NCI-H2196 (cell line): Measurements from ENCODE around the gene DNPH1.

Experiments
- DNase-seq: peaks from one replicate; lab custom pipeline; 2025; ENCODE audit not compliant: unreplicated experiment; lab: John Stamatoyannopoulos, UW

The DNPH1 gene

DNA sequence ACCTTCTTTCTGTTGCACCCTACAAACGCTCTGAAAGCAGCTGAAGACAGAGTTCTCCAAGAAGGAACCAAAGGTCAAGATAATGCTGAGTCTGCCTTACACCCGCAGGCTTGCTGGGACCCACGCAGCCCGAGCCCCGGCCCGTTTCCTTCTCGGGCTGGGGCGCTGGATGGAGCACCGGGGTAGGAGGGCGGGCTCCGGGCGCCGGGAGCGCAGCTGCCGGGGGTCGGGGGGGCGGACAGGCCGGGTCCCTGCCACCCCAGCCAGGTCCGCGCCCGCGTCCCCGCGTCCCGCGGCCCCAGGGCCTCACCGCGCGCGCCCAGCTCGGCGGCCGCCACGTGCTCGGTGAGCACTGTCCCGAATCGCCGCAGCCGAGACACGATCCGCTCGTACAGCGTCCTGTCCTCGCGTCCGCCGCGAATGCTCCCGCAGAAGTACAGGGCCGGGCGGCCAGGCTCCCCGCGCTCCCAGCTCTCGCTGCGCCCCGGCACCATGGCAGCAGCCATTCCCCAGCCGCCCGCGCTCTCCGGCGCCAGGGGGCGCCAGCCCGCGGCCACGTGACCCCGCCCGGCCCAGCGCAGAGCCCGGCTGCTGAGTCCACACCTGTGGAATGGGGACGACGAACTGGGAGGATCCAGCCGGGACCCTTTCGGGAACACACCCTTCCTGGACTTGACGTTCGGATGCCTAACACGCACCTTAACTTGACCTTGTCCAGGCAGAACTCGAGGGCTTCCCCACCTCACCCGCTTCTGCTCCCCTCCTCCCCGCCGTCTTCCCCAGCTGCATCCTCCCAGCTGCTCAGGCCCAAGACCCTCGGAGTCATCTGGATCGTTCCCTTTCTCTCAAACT lies at the start of gene DNPH1:
Gene DNPH1 (minus strand): TSS at position 531 of the 852 bp plus-strand sequence. CDS start 25 bp downstream, at position 506.
- peak; percentile 85 for DNase-seq

DNA sequence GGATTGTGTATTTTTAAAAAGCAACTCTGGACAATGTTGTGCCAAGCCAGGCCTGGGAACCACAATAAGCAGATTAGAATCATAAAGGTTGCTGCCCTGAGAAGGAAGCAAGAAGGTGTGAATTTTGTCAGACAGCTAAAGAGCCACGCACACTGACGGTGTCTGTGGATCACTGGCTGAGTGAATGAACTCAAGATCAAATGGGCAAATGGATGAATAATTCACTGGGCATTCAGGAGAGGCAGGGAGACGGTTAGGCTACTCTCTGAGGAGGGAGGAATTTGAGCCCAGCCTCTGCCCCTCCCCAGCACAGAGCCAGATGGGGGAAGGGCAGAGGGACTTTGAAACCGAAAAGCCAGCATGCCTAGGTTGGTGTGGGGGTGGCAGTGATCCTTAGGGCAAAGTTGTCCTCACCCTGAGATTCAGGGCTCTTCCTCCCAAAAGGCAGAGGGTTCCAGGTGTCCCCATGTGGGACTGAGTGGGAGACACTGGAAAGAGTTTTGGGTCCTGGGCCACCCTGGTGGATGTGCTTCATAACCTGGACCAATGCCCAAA lies 49.3 kb upstream of the DNPH1 start:
- DNase-seq, result no peak

DNA sequence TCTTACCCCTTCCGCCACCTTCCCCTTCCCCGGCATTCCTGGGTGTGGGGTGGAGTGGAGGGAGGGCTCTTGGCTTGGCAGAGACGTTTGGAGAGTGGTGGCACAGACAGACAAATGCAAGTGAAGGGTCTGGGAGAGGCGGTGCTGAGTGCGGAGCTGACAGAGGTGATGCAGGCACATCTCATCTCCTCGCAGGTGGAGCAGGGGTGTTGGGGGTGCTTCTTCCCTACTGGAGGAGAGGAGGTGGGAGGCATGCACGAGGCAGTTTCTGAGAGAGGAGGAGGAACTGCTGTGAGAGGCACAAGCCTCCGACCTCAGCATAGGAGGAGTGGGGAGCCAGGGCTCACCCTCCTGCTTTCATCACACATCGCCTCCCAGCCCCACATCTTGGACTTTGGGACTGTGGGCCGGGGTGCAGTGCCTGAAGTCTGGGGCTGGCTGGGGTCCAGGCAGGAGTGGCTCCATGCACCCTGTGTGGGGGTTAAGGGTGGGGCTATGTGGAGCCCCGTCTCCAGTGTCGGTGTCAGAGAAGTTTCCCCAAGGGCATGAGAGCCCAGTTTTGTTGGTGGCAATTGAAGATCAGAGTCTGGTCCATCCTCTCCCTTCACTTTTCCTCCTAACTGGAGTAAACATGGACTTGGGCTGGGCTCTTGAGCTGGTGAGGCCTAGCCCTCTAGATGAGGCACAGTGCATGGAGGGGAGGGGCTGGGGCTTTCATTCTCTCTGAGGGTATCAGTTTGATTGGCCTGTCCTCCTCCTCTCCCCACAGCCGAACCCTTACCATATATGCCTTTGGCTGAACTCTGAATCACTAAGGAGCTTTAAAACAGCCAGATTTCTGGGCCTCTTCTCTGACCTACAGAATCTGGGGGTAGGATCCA lies 48.6 kb upstream of the DNPH1 start:
- DNase-seq, result no peak

DNA sequence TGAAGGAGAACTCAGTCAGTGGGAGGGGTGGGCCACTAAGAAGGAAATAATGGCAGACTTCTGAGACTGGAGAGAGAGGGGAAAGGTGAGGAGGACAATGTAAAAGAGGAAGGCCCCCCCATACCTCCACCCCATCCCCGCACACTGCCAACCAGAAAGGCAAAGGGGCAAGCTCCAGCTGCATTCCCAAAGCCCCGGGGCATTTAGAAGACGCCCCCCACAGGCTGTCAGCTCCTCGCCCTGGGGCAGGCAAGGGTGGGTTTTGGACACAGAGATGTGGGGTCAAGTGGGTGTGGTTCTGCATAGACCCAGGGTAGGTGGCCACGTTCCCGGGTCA lies 48.0 kb upstream of the DNPH1 start:
- DNase-seq, result no peak

- DNase-seq, result no peak
Observed at GRCh38 chr6:43276577-43277305, 47.5 kb upstream of the DNPH1 start.

DNA sequence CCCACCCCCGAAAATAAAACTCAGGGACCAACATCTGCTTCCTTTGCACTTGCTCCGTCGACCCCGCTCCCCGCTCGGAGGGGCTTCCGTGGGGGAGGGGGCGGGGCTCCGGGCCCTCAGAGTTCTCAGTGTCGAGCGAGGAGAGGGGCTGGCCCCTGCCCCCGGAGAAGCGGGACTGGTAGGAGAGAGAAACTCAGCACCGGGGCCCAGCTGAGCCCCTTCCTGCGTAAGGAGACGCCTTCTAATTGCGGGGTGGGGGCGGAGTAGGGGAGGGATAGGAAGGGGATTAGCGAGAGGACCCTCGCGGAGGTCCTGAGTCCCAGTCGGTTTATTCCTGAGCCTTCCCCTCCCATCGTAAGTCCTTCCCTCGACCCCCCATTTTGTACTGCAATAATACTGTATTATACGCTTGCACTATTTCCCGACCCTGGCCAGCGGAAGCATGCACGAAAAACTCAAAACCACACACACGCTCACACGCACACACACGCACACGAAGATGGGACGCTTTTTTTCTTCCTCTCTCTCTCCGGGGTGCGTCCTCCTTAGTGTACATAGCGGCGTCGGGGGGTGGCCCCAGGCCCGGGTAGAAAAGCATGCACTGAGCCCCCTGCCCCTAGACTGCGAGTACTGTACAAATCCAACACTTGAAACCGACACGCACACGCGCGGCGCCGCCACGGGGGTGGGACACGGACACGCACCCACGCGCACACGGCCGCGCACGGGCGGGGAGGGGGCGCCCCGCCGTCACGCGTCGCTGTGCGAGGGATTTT lies 46.7 kb upstream of the DNPH1 start:
- DNase-seq, result no peak

DNA sequence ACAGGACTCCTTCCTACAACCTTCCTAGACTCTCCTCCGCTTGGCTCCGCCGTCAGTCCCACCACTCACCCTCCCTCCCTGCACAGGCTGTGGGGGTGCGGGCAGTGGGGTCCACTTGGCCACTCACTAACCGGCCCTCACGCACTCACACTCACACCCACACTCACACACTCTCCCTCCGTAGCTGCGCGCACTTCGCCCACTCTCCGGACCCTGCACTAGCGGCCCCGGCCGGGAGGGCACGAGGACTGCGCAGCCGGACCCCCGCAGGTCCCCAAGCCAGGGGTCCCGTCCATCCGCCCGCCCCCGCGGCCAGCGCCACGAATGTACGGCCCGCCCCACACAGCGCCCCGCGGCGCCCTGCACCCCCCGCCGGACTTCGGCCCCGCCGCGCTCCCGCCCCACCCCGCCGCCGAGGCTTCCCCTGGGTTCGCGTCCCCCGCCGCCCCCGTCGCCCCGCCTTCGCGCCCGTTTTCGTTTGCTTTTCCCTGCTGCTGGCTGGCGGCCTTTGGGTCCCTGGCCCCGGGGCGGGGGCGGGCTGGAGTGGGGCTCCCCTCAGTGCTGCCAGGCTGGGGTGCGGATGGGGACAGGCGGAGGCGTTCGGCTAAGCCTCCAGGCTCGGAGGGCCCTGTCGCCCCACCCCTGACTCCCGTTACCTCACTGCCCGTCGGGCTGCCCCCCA lies 45.8 kb upstream of the DNPH1 start:
- no peak for DNase-seq

DNA sequence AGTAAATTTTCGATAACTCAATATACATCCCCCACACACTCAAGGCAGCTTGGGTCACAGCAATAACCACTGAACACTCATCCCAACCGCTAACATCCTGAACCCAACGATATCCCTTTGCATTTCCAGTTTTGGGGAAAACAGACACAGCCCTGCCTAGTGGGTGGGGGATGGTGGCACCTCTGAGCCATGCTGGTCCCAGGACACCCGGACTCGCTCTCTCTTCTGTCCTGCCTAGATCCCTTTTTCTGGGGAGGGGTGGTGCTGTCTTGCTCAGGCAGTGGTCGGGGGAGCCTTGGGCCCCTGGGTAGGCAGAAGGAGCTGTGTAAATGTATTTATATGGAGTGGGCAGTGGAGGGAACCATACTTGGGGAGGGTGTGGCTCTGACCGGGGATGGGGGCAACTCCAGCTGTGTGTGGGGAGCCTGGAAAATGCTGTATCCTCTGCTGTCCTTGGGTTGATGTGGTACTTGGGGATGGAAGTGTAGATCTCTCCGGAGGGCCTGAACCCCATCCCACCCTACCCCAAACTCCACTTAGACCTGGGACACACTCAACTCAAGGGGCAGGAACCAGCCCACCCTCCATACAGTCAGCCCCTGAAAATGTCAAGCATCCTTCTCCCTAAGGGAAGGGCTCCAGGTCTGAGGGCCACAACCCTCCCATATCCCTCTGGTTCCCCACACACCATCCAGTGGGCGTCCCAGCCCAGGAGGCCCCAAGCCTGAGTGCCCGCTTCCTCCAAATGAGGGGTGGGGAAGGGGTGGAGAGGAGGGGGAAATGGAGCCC lies 45.0 kb upstream of the DNPH1 start:
- DNase-seq, result no peak

GRCh38 chr6:43273707-43274106 lies 44.4 kb upstream of the DNPH1 start:
- DNase-seq, result no peak

GRCh38 chr6:43271944-43272343 lies 42.7 kb upstream of the DNPH1 start:
- no peak for DNase-seq

- no peak for DNase-seq
Observed at GRCh38 chr6:43271103-43271815, 42.0 kb upstream of the DNPH1 start.

GRCh38 chr6:43269273-43270007 lies 40.2 kb upstream of the DNPH1 start:
- no peak for DNase-seq

DNA sequence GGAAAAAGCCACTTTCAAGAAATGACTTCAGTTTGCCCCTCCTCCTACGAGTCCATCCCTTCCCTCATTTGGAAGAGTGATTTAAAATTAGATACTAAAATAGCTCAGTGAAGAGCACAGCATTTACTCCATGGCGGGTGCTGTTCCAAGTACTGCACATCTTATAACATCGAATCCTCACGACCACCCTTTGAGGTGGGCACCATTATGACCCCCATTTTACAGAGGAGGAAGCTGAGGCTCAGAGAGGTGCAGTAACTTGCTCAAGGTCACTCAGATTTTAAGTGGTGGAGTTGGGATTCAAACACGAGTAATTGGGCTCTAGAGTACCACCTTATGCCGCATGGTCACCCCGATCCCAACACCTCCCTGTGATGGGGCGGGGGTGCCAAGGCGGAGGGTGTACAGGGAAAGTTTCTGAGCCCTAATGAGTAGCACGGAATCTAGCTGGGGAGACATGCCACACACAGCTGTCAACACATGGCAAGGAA lies 39.5 kb upstream of the DNPH1 start:
- DNase-seq, result no peak

GRCh38 chr6:43268355-43268700 lies 39.0 kb upstream of the DNPH1 start:
- peak; percentile 60 for DNase-seq

DNA sequence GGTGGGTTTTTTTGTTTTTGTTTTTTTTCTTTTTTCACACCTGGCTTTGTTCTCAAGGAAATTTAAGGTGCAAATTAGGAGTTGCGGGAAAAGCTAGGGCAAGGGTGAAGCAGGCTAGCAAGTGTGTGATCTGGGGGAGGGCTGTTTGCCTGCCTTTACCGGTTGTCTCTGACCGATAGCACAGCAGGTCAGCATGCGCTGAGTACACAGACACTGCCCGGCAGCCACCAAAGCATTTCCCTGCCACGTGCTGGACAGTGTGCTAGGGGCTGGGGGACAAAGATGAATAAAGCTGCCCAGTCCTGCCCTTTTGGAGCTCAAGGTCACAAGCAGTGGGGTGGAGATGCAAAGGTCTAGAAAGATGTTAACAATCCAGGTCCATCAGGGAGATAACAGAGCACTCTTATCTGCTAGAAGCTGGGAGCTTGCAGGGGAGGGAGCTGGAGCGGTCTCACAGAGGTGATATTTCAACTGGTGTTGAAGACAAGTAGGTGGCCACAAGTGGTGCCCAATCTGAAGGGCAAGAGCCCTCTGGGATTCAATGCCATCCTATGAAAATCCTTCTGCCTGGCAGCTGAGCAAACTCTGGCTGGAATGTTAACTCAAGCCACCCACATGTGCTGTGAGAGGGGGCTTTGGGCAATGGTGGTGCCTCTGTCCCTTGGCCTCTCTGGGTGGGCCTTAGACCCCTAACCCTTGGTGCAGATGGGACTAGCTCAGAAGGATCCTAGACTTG lies 38.5 kb upstream of the DNPH1 start:
- DNase-seq, result peak; percentile 60

DNA sequence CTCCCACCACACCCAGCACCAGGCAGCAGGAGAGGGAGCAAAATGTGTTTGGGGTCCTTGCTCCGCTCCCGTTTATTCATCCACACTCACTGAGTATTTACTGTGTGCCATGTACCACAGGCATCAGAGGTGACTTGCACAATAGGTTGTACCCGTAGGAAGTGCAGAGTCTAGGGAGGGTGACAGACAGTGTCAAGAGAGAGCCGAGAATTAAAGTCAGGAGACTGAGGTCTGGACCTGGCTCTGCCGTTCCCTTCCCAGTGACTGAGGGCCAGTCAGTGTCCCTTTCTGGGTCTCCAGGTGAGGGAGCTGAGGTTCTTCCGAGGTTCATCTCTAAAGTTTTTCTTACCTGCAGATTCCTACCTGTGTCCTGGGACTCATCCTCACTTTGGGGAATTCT lies 36.3 kb upstream of the DNPH1 start:
- DNase-seq, result no peak

- DNase-seq, result no peak
Observed at GRCh38 chr6:43264599-43265145, 35.4 kb upstream of the DNPH1 start.
